Measurements from ENCODE around the gene CCNY. TPM values are rescaled to one million over a fixed set of nuclear protein-coding genes. Genes with fewer than 3 reads are reported as not detected.

The CCNY gene
- total RNA-seq, 1 donor from 2014 or later: 85.9 TPM

- Histone ChIP-seq H3K27me3 (ENCODE audit: insufficient read depth, low read length) (peaks cover 10% of the 10 kb centered on the region), H3K36me3 (ENCODE audit: insufficient read depth, low read length) (no peaks in the 10 kb centered on the region), H3K4me1 (ENCODE audit: insufficient read depth, low read length) (no peaks in the 10 kb centered on the region), H2AFZ (ENCODE audit: low read depth, low read length) (no peak overlapping the region), H3K4me2 (ENCODE audit: low read length) (no peak overlapping the region), H4K20me1 (ENCODE audit: insufficient read depth, low read length) (no peaks in the 10 kb centered on the region), H3K27ac (ENCODE audit: low read depth, low read length) (no peak overlapping the region), H3K79me2 (ENCODE audit: insufficient read depth, low read length) (no peaks in the 10 kb centered on the region), H3K4me3 (ENCODE audit: insufficient read depth, low read depth, low read length) (no peak overlapping the region), H3K9me3 (ENCODE audit: insufficient read depth, low read depth, low read length) (no peaks in the 10 kb centered on the region), H3K9ac (ENCODE audit: low read length) (no peak overlapping the region)
- H3K36me3 Mint-ChIP-seq (ENCODE audit: low read depth, unreplicated experiment): no peaks in the 10 kb centered on the region
- FAIRE-seq (no peak), DNase-seq (ENCODE audit: low read depth) (no peak)
- H3K27me3 Mint-ChIP-seq (ENCODE audit: low read depth, unreplicated experiment): peaks cover 25% of the 10 kb centered on the region
- H3K4me1 Mint-ChIP-seq (ENCODE audit: low read depth, unreplicated experiment): no peaks in the 10 kb centered on the region
- H3K27ac Mint-ChIP-seq (ENCODE audit: unreplicated experiment): no peak overlapping the region
- no peak for TF ChIP-seq CTCF (IDR thresholded peaks at IDR 0.05; ENCODE audit: insufficient read depth, low read depth, low read length)
- TF ChIP-seq EZH2 (IDR thresholded peaks at IDR 0.05; ENCODE audit: insufficient read depth, low read length): no peak
- no peak overlapping the region for H3K4me3 Mint-ChIP-seq (ENCODE audit: unreplicated experiment)
- peaks cover 3% of the 10 kb centered on the region for H3K9me3 Mint-ChIP-seq (ENCODE audit: unreplicated experiment)
Measured at GRCh38 chr10:35614312-35614711, 278.0 kb downstream of the CCNY start.

Other genes starting within 250 kb of the CCNY start
- gene CUL2, start 246.2 kb upstream of the CCNY start, total RNA-seq: 48.0 and 49.2 TPM in 2 replicates
- gene CREM, start 209.7 kb upstream of the CCNY start, total RNA-seq: 38.3 and 42.7 TPM in 2 replicates

Data from astrocyte (in vitro differentiated cells and primary cell).